Stimulated activated naive CD4-positive, alpha-beta T cell treated with Interleukin-2 at 50 U/mL for 16 hours (primary cell): ENCODE data around the gene SARS1.
"Not testable (repeated sequence)": the region's sequence is repeated elsewhere in the genome, so short reads cannot be mapped to it uniquely, and the experiment has no call there.

Experiments
- DNase-seq: peaks from one replicate; lab custom pipeline; 2025; lab: John Stamatoyannopoulos, UW

SARS1 gene

GRCh38 chr1:109192433-109192832, 21.3 kb upstream of the SARS1 start:
- no peak for DNase-seq

GRCh38 chr1:109193653-109194590, 19.8 kb upstream of the SARS1 start:
- DNase-seq: peak; percentile 25

- DNase-seq: peak; percentile 4
These were observed 16.3 kb upstream of the SARS1 start for GRCh38 chr1:109197158-109198042.

GRCh38 chr1:109198043-109198695, 15.5 kb upstream of the SARS1 start:
- no peak for DNase-seq

GRCh38 chr1:109198745-109199144, 15.0 kb upstream of the SARS1 start:
- DNase-seq: no peak

- DNase-seq: no peak
These were observed 14.0 kb upstream of the SARS1 start for GRCh38 chr1:109199710-109200109.

GRCh38 chr1:109201123-109201703, 12.5 kb upstream of the SARS1 start:
- peak; percentile 64 for DNase-seq

GRCh38 chr1:109204484-109204883, 9.2 kb upstream of the SARS1 start:
- no peak for DNase-seq

GRCh38 chr1:109206339-109206738, 7.4 kb upstream of the SARS1 start:
- DNase-seq: no peak

GRCh38 chr1:109207467-109208103, 6.1 kb upstream of the SARS1 start:
- DNase-seq: no peak

- no peak for DNase-seq
These were observed 5.3 kb upstream of the SARS1 start for GRCh38 chr1:109208394-109208793.

- DNase-seq: no peak
These were observed 4.8 kb upstream of the SARS1 start for GRCh38 chr1:109208836-109209463.

GRCh38 chr1:109210058-109210457, 3.7 kb upstream of the SARS1 start:
- no peak for DNase-seq

- DNase-seq: no peak
These were observed 334 bp upstream of the SARS1 start for GRCh38 chr1:109213345-109213823.

GRCh38 chr1:109214695-109215623, 1.2 kb downstream of the SARS1 start:
- peak; percentile 34 for DNase-seq

GRCh38 chr1:109216662-109217061, 2.9 kb downstream of the SARS1 start:
- DNase-seq: no peak

- no peak for DNase-seq
These were observed 4.8 kb downstream of the SARS1 start for GRCh38 chr1:109218516-109218915.

- DNase-seq: not testable (repeated sequence)
These were observed 7.5 kb downstream of the SARS1 start for GRCh38 chr1:109221201-109221600.

- no peak for DNase-seq
These were observed 11.6 kb downstream of the SARS1 start for GRCh38 chr1:109225308-109225707.
